GM12872 (cell line): ENCODE results near the gene C3orf33.
A peak's percentile ranks its signal among the peaks of the same experiment; 100 is the strongest.

Source experiments
- CTCF ChIP-seq: IDR thresholded peaks from 3 replicates; pipeline ENCODE4 v1.5.1; 2011; ENCODE audit warnings: low read depth, mild to moderate bottlenecking, low read length, moderate library complexity; ENCODE audit not compliant: insufficient read depth

C3orf33 gene

GRCh38 chr3:155772801-155773200, 33.3 kb downstream of the C3orf33 start:
- no peak for TF ChIP-seq CTCF

- TF ChIP-seq CTCF = no peak
These were observed 35.0 kb downstream of the C3orf33 start for GRCh38 chr3:155771126-155771525.

GRCh38 chr3:155766206-155766605, 39.9 kb downstream of the C3orf33 start:
- TF ChIP-seq CTCF = no peak

GRCh38 chr3:155763870-155764463, 42.1 kb downstream of the C3orf33 start:
- TF ChIP-seq CTCF = no peak

GRCh38 chr3:155760653-155761052, 45.4 kb downstream of the C3orf33 start:
- no peak for TF ChIP-seq CTCF

GRCh38 chr3:155757577-155757976, 48.5 kb downstream of the C3orf33 start:
- TF ChIP-seq CTCF = no peak

- peak; percentile 35; the same call in 1 of the 3 replicates for TF ChIP-seq CTCF
These were observed 52.9 kb downstream of the C3orf33 start for GRCh38 chr3:155753038-155753639.
